T-helper 17 cell (primary cell): ENCODE data around the gene METTL3. TPM values are rescaled to one million over a fixed set of nuclear protein-coding genes. Genes with fewer than 3 reads are reported as not detected.

Experiments
- ATAC-seq: fragments of 150-1000 bp; cut with Tn5 transposase; 2 replicates; pipeline ENCODE4 v1.10.0; 2021; ENCODE audit warnings: mild to moderate bottlenecking, moderate library complexity
- DNase-seq, 3 donors: peaks; one replicate each; pipeline versions ENCODE4 v3.0.0 to v3.0.0-alpha.2; 2020 to 2021
- H3K9me3 ChIP-seq: one replicate; pipeline ENCODE4 v1.7.0; 2013; ENCODE audit warnings: low read length, mild to moderate bottlenecking; ENCODE audit not compliant: control insufficient read depth, poor library complexity, severe bottlenecking
- H3K27ac Mint-ChIP-seq: one replicate; pipeline ENCODE4 v1.8.0; 2022; ENCODE audit warnings: mild to moderate bottlenecking, moderate library complexity, mixed read lengths
- H3K27me3 Mint-ChIP-seq: one replicate; pipeline ENCODE4 v1.8.0; 2022; ENCODE audit warnings: mixed read lengths
- H3K36me3 Mint-ChIP-seq: one replicate; pipeline ENCODE4 v1.8.0; 2022; ENCODE audit warnings: low read depth, mixed read lengths
- H3K4me1 Mint-ChIP-seq: one replicate; pipeline ENCODE4 v1.8.0; 2022; ENCODE audit warnings: mild to moderate bottlenecking, mixed read lengths
- H3K4me3 Mint-ChIP-seq: one replicate; pipeline ENCODE4 v1.8.0; 2022; ENCODE audit warnings: mild to moderate bottlenecking, moderate library complexity, mixed read lengths
- total RNA-seq, 4 donors: library from RNA in 2 of 4; stranded (reverse) in 2 of 4; gene quantifications; one replicate each; pipeline ENCODE4 v1.2.3 and lab custom pipeline; 2022 to 2026

METTL3 gene
- total RNA-seq, 2 donors from 2014 or later, result 42.3 to 46.5 TPM

GRCh38 chr14:21494902-21495762 is 16.0 kb downstream of the METTL3 start:
- H3K27me3 Mint-ChIP-seq, result no peaks in the 10 kb centered on the region
- no peak overlapping the region for H3K4me3 Mint-ChIP-seq
- H3K36me3 Mint-ChIP-seq, result peaks cover 8% of the 10 kb centered on the region
- H3K4me1 Mint-ChIP-seq, result peaks cover 18% of the 10 kb centered on the region
- DNase-seq, result no peak
- peak overlapping the region; percentile 82 for H3K27ac Mint-ChIP-seq
- ATAC-seq, result no peak
- H3K9me3 ChIP-seq, result no peaks in the 10 kb centered on the region

GRCh38 chr14:21486640-21487087 is 24.5 kb downstream of the METTL3 start:
- ATAC-seq (no peak), DNase-seq (no peak)
- no peak overlapping the region for H3K4me3 Mint-ChIP-seq
- H3K27ac Mint-ChIP-seq, result no peak overlapping the region
- no peaks in the 10 kb centered on the region for H3K27me3 Mint-ChIP-seq
- H3K4me1 Mint-ChIP-seq, result peaks cover 3% of the 10 kb centered on the region
- H3K9me3 ChIP-seq, result no peaks in the 10 kb centered on the region
- peaks cover 5% of the 10 kb centered on the region for H3K36me3 Mint-ChIP-seq

GRCh38 chr14:21476925-21477681 is 34.0 kb downstream of the METTL3 start, which contains the start of the genes RAB2B and TOX4:
Gene RAB2B (minus strand): TSS chr14:21476959. CDS start chr14:21476872, 87 bp downstream.
Gene TOX4 (plus strand): TSS chr14:21477195. CDS start chr14:21477279, 84 bp downstream.
- Mint-ChIP-seq H3K4me3 (peak within 1 kb of the TSS; percentile 100), H3K27me3 (no peaks in the 10 kb centered on the region), H3K36me3 (peaks cover 7% of the 10 kb centered on the region), H3K4me1 (peaks cover 32% of the 10 kb centered on the region), H3K27ac (peak within 1 kb of the TSS; percentile 98)
- DNase-seq, result peak; percentile 81 to 93 (median 93)
- H3K9me3 ChIP-seq, result no peaks in the 10 kb centered on the region
- peak; percentile 97 for ATAC-seq

- H3K4me3 Mint-ChIP-seq, result peak overlapping the region; percentile 100
- DNase-seq, result peak in 2 of 3 donors; percentile 86 to 87
- peaks cover 7% of the 10 kb centered on the region for H3K36me3 Mint-ChIP-seq
- H3K4me1 Mint-ChIP-seq, result peaks cover 32% of the 10 kb centered on the region
- H3K27me3 Mint-ChIP-seq, result no peaks in the 10 kb centered on the region
- H3K9me3 ChIP-seq, result no peaks in the 10 kb centered on the region
- H3K27ac Mint-ChIP-seq, result peak overlapping the region; percentile 98
- ATAC-seq, result peak; percentile 62
These were observed 34.6 kb downstream of the METTL3 start for GRCh38 chr14:21476523-21476924.

- H3K9me3 ChIP-seq, result no peaks in the 10 kb centered on the region
- no peak for DNase-seq
- H3K36me3 Mint-ChIP-seq, result peaks cover 7% of the 10 kb centered on the region
- no peak for ATAC-seq
- peak overlapping the region; percentile 100 for H3K4me3 Mint-ChIP-seq
- no peaks in the 10 kb centered on the region for H3K27me3 Mint-ChIP-seq
- peak overlapping the region; percentile 98 for H3K27ac Mint-ChIP-seq
- peaks cover 32% of the 10 kb centered on the region for H3K4me1 Mint-ChIP-seq
These were observed 35.2 kb downstream of the METTL3 start for GRCh38 chr14:21475767-21476522.

GRCh38 chr14:21467616-21468015 is 43.5 kb downstream of the METTL3 start:
- DNase-seq, result no peak
- H3K4me3 Mint-ChIP-seq, result no peak overlapping the region
- H3K4me1 Mint-ChIP-seq, result peaks cover 4% of the 10 kb centered on the region
- H3K27me3 Mint-ChIP-seq, result no peaks in the 10 kb centered on the region
- no peaks in the 10 kb centered on the region for H3K9me3 ChIP-seq
- ATAC-seq, result no peak
- H3K27ac Mint-ChIP-seq, result no peak overlapping the region
- peaks cover 5% of the 10 kb centered on the region for H3K36me3 Mint-ChIP-seq

GRCh38 chr14:21455912-21456667 is 55.0 kb downstream of the METTL3 start, which contains the start of gene CHD8:
Gene CHD8 (minus strand): TSS chr14:21456123. CDS start chr14:21431643, 24,480 bp downstream.
- peak within 1 kb of the TSS; percentile 95 for H3K4me3 Mint-ChIP-seq
- peak; percentile 97 to 99 (median 98) for DNase-seq
- peaks cover 2% of the 10 kb centered on the region for H3K36me3 Mint-ChIP-seq
- H3K4me1 Mint-ChIP-seq, result peaks cover 18% of the 10 kb centered on the region
- no peaks in the 10 kb centered on the region for H3K9me3 ChIP-seq
- no peaks in the 10 kb centered on the region for H3K27me3 Mint-ChIP-seq
- ATAC-seq, result peak; percentile 96
- peak within 1 kb of the TSS; percentile 94 for H3K27ac Mint-ChIP-seq

GRCh38 chr14:21455592-21455911 is 55.6 kb downstream of the METTL3 start:
- peaks cover 2% of the 10 kb centered on the region for H3K36me3 Mint-ChIP-seq
- peak overlapping the region; percentile 95 for H3K4me3 Mint-ChIP-seq
- H3K4me1 Mint-ChIP-seq, result peaks cover 20% of the 10 kb centered on the region
- H3K27me3 Mint-ChIP-seq, result no peaks in the 10 kb centered on the region
- ATAC-seq, result peak; percentile 5
- H3K9me3 ChIP-seq, result no peaks in the 10 kb centered on the region
- no peak for DNase-seq
- peak overlapping the region; percentile 94 for H3K27ac Mint-ChIP-seq

GRCh38 chr14:21454843-21455544 is 56.1 kb downstream of the METTL3 start:
- Mint-ChIP-seq H3K4me1 (peaks cover 25% of the 10 kb centered on the region), H3K4me3 (peak overlapping the region; percentile 95), H3K27ac (peak overlapping the region; percentile 94), H3K27me3 (no peaks in the 10 kb centered on the region), H3K36me3 (peaks cover 2% of the 10 kb centered on the region)
- no peaks in the 10 kb centered on the region for H3K9me3 ChIP-seq
- DNase-seq (no peak), ATAC-seq (peak; percentile 8)

- H3K27me3 Mint-ChIP-seq, result no peaks in the 10 kb centered on the region
- H3K27ac Mint-ChIP-seq, result peak overlapping the region; percentile 63
- ATAC-seq (no peak), DNase-seq (no peak)
- H3K4me3 Mint-ChIP-seq, result peak overlapping the region; percentile 45
- no peaks in the 10 kb centered on the region for H3K9me3 ChIP-seq
- H3K4me1 Mint-ChIP-seq, result peaks cover 42% of the 10 kb centered on the region
- H3K36me3 Mint-ChIP-seq, result peaks cover 4% of the 10 kb centered on the region
These were observed 61.3 kb downstream of the METTL3 start for GRCh38 chr14:21449899-21450216.
